Activated T-helper 9 cell treated with anti-CD3 and anti-CD28 coated beads, Interleukin-2, amount 50 U/mL, for 16 hours (primary cell): ENCODE measurements around the gene USH2A.

Source experiments
- DNase-seq: peaks from one replicate; pipeline ENCODE4 v3.0.0-alpha.2; 2020; ENCODE audit warnings: low read depth

The USH2A gene, protein sequence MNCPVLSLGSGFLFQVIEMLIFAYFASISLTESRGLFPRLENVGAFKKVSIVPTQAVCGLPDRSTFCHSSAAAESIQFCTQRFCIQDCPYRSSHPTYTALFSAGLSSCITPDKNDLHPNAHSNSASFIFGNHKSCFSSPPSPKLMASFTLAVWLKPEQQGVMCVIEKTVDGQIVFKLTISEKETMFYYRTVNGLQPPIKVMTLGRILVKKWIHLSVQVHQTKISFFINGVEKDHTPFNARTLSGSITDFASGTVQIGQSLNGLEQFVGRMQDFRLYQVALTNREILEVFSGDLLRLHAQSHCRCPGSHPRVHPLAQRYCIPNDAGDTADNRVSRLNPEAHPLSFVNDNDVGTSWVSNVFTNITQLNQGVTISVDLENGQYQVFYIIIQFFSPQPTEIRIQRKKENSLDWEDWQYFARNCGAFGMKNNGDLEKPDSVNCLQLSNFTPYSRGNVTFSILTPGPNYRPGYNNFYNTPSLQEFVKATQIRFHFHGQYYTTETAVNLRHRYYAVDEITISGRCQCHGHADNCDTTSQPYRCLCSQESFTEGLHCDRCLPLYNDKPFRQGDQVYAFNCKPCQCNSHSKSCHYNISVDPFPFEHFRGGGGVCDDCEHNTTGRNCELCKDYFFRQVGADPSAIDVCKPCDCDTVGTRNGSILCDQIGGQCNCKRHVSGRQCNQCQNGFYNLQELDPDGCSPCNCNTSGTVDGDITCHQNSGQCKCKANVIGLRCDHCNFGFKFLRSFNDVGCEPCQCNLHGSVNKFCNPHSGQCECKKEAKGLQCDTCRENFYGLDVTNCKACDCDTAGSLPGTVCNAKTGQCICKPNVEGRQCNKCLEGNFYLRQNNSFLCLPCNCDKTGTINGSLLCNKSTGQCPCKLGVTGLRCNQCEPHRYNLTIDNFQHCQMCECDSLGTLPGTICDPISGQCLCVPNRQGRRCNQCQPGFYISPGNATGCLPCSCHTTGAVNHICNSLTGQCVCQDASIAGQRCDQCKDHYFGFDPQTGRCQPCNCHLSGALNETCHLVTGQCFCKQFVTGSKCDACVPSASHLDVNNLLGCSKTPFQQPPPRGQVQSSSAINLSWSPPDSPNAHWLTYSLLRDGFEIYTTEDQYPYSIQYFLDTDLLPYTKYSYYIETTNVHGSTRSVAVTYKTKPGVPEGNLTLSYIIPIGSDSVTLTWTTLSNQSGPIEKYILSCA (N-terminal part only)

DNA sequence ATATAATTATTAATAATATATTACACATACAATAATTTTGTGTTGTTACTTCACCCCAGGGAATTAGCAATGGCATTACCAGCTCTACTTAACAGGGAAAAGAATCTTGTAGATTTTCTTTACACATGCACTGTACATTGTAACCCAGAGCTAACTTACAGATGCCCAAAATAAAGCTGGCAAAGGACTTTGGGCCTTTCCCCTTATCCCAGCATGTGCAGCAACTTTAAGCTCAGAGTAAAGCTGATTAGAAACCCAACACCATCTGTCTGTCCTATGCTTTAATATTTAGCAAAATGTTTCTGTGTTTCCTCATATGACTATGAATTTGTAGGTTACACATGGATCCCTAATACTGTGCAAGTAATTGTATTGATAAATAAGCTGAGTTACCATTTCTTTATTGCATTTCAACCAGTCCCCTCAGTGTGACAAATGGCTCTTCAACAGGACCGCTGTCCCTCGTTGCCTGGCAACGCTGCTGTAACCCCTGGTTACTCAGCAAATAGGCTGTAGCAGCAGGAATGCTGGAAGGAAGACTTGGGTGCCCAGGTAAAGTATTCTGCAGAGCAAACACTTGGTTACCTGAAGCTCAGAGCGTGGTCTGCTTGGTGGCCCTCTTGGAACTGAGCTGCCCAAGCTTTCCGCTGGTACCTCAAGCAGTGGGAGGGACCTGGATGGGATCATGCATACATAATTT is at the start of gene USH2A:
Gene USH2A (minus strand): TSS at position 628 of the 700 bp plus-strand sequence. CDS start 1,112 bp downstream, outside the sequence.
- DNase-seq = no peak

DNA sequence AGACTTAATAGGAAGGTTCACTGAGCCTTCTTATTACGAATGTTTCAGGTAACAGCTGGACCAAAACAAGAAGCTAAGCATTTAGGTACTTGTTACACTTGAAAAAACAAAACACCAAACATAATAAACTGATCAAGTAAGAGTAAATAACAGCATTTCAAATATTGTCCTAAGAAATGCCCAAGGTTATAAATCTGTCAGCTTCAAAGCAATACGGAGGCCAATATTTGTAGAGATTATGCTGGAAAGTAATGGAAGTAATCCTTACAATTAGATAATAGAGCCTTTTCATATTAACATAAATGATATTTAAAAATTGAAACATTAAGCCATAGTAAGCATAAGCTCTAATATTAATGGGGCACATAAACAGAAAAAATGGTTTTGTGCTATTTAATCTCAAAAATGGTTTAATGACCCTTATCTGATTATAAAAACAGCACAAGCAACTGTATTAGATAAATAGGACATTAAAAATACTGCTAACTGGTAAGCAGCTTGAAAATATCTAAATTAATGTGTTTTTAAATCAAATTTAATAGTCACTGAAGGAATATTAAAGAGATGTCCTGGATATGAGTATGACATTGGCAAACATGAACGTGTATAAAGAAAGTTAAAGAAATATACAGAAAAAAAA is 43.0 kb upstream of the USH2A start:
- no peak for DNase-seq

DNA sequence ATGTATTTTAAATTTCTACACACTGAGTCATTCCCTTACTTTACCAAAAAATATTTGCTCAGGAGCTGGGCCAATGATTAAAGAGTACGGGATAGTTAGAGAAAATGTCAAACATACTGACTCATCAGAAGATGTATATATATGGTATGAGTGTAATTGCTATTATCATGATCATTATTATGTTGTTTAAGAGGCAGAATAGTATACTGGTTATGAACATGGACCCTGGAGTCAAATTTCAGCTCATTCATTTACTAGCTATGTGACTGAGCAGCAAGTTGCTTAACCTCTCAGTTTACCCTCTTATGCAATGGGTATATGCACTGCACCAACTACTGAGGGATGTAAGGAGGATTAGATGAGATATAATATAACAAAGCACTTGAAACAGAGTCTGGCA is 41.2 kb upstream of the USH2A start:
- DNase-seq = no peak

DNA sequence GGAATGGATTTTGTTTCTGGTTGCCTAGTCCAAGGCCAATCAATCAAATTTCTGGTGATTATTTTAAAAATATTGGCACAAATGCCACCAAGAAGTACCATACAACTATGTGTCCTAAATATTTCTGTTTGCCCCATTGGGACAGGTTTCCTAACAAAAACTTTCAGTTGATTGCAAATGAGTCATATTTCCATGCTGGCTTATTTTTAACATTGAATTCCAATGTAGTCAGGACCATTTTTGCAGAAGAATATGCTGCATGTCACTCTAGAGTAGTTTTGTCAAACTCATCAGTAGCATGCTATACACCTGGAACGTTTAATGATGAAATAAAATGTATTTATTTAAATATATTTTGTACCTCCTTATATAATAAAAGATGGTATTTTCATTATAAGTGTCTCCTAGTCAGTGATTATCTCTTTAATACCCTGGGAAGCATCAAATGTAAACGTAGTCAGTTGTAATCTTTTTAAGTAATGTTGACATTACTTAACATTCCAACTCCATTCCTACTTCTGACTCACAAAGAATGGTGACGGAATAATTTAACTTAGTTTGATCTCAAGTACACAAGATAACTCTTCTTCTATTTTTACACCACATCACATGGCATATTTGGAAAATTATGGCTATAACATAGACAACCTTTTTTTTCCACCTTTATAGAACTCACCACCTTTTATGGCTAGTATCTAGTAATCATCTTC is 39.0 kb upstream of the USH2A start:
- DNase-seq = no peak

DNA sequence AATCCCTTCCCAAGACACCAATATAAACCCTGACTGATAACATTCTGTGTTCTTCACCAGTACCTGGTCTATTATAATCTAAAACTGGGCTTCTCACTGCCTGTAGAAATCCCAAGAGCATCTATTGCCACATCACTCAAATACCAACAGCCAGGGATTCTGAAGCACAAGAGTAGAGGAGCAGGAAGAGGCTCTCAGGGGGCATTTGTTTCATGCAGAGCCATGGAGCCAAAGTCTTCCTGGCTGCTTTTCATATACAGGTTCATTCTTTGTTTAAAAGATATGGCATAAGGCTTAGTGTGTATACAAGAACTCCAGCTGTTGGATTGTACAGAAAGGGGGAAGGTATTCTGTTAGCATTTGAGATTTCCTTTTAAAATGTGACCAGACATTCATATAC is 38.2 kb upstream of the USH2A start:
- no peak for DNase-seq

DNA sequence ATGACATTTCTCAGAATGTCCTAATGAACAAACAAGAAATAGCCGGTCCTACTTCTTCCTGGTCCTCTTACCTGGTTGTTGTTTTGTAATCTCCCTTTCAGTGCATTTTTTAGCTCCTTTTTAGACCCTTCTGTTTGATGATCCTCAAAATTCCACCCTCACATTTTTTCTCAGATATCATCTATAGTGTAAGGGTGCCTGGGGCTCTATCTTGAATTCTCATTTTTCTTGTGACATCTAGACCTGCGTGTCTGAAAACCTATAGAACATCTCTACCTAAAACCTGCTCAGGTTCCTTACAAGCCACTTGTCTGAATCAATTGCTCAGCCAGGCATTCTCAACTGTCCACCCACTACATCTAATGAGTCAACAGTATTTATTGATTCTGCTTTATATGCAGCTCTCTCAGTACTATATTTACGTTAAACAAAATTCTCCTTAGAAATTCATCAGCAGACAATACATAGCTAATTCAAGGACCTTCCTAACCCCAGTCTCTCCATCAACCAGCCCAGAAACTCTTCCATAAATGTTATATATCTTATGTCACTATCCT is 36.5 kb upstream of the USH2A start:
- no peak for DNase-seq

DNA sequence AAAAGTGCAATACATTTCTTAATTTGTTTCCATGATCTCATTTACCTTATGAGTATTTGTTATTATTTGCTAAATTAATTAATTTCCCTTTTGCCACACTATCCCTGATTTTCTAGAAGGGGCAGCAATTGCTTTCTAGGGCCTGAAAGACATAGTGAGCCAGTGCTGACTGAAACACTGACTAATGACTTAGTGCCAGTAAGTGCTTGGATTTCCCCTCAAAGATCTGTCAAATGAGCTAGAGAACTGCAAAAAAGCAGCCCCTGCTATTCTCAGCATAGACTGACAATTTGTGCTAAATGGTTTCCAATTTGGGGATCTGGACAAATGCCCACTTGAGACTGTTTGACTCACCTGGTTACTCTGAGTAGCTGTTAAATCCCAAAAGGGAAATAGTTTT is 35.6 kb upstream of the USH2A start:
- DNase-seq = no peak

DNA sequence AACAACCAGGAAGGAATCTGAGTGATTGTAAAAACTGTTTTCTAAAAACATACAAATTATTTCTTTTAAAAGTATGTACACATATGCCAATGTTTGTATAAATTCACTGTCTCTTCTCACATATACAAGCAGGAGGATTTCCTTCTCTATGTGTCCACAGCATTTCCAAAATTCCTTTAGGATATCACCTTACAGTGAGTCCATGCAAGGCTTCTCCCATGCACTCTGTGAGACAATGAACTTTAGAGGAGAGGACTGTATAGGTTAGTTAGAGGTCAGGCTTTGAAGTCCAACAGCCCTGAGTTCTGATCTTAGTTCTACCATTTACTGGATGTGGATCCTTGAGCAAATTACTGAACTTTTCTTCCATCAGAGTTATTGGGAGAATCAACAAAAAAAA is 34.1 kb upstream of the USH2A start:
- no peak for DNase-seq

DNA sequence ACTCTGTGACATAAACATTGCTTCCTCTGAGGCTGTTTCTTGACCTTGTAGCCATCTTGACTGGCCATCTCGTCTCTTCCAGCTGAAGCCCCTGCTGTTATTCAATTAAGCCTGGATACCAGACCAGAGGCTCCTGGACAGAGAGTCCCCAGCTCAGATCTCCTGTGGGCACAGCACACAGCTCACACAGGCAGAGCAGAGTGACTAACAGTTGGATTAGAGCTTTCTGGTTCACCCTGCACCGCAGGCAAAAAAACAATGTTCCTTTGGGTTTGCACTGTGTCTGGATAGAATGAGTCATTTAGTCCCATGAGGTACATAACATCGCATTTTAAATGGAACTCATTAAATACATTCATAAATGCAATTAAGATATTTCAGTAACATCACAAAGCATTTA is 33.4 kb upstream of the USH2A start:
- no peak for DNase-seq

DNA sequence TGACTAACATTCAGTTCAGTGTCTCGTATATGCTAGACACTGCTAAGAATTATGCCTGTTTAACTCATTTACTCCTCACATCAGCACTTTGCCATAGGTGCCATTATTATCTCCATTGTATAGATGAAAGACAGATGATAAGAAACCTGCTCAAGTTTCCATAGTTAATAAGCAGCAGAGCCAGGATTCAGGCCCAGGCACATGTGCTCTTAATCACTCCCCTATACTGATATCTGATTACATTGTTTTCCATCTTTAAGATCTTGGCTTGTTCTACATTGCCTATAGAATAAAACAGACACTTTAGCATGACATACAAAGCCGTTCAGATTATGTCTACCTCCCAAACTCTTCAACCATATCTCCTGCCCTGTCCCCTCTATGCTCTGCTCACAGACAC is 30.5 kb upstream of the USH2A start:
- no peak for DNase-seq

DNA sequence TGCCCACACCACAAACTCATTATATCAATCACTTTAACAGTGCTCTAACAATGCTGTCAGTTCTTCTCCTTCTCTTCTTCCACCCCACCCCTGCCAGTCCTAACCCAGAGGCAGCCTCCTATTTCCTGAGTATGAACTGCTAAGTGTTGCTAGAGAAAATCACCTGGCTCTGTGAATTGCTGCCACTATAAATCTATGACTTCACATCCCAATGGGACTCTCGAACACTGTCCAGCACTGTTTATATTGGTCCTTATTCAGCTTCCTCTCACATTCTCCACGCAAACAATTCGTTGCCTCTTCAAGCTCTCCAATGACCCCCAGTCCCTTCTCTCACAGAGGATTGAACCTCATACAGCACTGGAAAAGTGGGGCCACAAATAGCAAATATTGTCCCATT is 27.0 kb upstream of the USH2A start:
- DNase-seq = no peak

DNA sequence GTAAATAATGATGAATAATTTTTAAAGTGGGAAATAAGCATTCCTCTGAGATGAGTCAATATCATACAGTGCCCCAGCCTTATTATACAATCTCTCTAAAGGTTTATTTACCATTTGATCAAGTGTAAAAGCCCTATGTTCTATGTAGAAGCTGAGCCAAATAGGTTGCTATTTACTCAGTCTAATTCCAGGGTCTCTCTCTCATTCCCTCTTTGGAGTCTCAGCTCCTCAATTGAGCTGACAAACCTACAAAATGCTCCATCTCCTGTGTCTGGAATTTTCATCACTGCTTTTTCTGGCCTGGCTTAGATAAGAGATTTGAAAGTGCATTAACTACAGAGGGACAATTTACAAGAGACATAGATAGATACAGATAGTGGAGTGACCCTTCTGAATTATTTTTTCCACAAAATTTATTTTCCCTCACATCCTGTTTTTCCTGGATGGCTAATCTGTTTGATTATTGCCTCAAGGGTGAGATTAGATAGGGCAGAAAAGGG is 24.8 kb upstream of the USH2A start:
- DNase-seq = no peak

DNA sequence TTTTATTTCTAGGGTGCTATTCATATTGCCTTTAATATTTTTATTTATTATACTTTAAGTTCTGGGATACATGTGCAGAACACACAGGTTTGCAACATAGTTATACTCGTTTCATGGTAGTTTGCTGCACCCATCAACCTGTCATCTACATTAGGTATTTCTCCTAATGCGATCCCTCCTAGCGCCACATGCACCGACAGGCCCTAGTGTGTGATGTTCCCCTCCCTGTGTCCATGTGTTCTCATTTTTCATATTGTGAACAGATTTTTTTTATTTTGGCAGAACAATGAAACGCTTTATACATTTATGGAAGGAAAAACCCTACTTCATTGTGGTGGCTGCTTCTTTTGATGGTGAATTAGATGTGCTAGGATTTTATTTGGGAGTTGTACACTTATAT is 14.4 kb upstream of the USH2A start:
- no peak for DNase-seq

DNA sequence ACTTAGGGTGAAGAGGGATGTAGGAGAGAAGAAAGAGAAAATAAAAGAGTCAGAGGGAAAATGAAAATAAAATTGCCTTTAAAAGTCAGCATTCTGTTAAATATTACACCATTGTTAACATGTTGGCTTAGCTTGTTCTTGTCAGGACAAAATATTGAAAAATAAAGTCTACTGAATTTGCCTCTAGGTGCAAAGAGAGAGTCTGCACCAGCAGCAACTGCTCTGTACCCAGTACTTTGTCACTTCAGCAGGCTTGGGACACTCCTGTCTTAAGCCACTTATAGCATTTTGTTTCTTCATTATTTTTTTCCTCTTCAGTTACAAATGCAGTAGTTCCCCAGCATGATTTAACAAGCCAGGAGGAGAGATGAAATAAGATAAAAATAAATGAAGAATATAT is 11.0 kb upstream of the USH2A start:
- DNase-seq = no peak

DNA sequence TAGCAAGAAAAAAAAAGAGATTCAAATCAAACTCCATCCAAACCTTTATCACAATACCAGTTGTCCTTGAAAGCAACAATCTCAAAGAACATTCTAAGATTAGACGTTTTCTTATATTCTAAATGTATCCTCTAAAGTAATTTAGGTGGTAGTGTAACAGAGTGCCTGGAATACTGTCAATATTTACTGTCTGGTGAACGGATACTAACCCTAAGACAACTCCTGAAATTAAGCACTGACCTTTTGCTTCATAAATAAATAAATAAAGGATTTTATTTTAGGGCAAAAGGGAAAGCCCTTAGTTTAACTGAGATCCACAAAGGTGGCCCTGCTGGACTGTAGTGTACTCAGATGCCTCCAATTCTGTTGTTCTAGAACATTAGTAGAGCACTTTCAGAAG is 9.9 kb upstream of the USH2A start:
- DNase-seq = no peak

DNA sequence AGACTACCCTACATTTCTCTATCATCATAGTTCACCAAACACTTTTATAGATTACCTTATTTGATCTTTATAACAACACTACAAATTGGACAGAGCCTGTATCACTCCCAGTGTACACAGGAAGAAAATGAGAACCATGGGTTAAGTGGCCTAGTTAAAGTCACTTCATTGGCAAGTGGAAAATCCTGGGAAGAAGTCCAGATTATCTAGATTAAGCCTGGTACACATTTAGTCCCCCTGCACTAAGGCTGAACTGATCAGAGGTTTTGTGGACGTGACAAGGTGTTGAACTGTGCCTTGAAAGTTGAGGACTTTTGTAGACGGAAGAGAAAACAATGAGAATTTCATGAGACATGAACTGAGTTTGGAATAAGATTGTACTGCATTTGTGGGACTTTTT is 7.5 kb upstream of the USH2A start:
- no peak for DNase-seq

DNA sequence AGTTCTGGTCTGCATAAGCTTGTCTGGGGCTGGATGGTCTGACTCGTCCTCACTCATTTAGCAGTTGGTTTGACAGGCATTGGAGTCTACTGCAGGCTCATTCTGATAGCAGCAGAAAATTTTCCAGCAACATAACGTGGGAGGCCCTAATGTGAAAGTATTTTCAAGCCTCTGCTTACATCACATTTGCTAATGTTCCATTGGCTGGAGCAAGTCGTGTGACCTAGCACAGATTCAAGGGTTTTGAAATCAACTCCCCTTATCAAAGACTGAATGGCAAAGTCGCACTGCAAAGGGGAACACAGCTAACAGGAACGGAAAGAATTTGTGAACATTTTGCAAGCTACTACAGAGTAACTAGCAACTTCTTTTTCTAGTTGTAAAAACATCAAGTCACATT is 2.3 kb upstream of the USH2A start:
- no peak for DNase-seq

DNA sequence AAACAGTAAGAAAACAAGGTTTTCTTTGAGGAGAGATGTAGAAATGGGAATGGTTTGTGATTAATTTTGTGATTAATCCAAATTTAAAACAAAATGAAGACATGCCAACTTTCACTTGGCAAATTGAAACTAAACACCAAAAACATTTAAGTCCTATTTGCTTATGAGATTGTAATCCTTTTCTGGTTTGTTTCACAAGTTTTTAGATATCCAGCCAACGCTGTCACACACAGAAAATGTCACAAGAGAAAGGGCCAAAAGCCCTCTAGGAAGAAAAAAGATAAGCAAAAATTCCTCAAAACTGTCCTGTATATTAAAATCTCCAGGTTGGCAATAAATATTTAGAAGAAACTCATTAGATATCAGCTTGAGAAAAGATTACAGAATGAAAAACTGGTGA is 2.5 kb downstream of the USH2A start:
- DNase-seq = no peak

DNA sequence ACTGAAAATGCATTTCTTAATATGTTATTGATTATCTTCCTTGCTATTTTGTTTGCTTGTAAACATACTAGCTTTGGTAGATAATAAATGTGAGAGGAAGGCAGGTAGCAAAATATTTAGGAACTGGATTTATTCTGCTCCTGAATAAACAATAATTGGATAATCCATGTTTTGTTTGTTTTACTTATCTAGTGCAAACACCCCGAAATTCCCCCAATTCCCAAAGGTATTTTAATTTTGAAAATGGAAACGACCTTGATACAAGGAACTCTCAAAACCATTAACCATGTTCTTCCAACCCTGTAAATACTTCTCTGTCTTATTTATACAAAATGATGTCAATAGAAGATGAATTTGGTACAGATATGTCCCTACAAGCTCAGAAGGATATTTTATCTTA is 3.0 kb downstream of the USH2A start:
- DNase-seq = no peak

DNA sequence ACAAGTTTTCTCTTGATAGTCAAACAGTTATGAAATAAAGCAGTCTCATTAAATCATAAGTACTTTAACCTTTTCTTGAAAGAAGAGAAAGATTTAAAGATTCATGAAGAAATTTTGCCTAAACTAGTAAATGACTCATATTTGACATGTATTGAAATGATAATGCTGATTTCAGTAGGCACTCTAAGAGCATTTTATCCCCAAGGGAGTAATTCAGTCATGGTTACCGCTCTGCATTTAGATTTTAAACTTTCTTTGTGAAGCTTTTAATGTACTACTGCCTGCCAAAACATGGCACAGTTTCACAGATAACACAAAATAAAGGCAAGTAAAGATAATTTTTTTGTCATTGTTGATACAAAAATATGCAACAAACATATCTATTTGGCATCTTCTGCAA is 6.8 kb downstream of the USH2A start:
- no peak for DNase-seq
